Fibroblast of lung (primary cell): ENCODE measurements around the gene MCCC1. TPM values are rescaled to one million over a fixed set of nuclear protein-coding genes. Genes with fewer than 3 reads are reported as not detected.

Experiments
- DNase-seq, 2 donors: peaks; one replicate each; pipeline versions ENCODE4 v3.0.0 to v3.0.0-alpha.2; 2010; ENCODE audit warnings: low read depth in 2 of 2
- H2AFZ ChIP-seq: 2 replicates; pipeline ENCODE4 v1.5.1; 2012; ENCODE audit warnings: low read length, control low read depth, inconsistent platforms
- H3K27ac ChIP-seq: 2 replicates; pipeline ENCODE4 v1.5.1; 2011; ENCODE audit warnings: low read length, control low read depth; ENCODE audit not compliant: insufficient read depth
- H3K27me3 ChIP-seq: 2 replicates; pipeline ENCODE4 v1.5.1; 2011; ENCODE audit warnings: mild to moderate bottlenecking, low read length; ENCODE audit not compliant: control insufficient read depth, insufficient read depth
- H3K36me3 ChIP-seq: 2 replicates; pipeline ENCODE4 v1.5.1; 2011; ENCODE audit warnings: low read length; ENCODE audit not compliant: control insufficient read depth, insufficient read depth
- H3K4me1 ChIP-seq: 2 replicates; pipeline ENCODE4 v1.5.1; 2011; ENCODE audit warnings: low read length; ENCODE audit not compliant: control insufficient read depth, insufficient read depth; ENCODE audit errors: extremely low read depth
- H3K4me2 ChIP-seq: 2 replicates; pipeline ENCODE4 v1.5.1; 2011; ENCODE audit warnings: low read length, control low read depth; ENCODE audit not compliant: insufficient read depth; ENCODE audit errors: extremely low read depth
- H3K4me3 ChIP-seq, 4 experiments: fragments of 200-600 bp in 1 of 4; sonication (generic) in 1 of 4; replicated peaks in 1 of 4; 2 replicates each; pipeline ENCODE4 v1.5.1; 2011 to 2016; ENCODE audit warnings: low read length in 4 of 4, low read depth in 3 of 4, mild to moderate bottlenecking in 3 of 4, control low read depth in 2 of 4, inconsistent platforms in 1 of 4, mixed read lengths in 1 of 4; ENCODE audit not compliant: insufficient read depth in 1 of 4; ENCODE audit errors: control extremely low read depth in 1 of 4
- H3K79me2 ChIP-seq: 2 replicates; pipeline ENCODE4 v1.5.1; 2012; ENCODE audit warnings: mild to moderate bottlenecking, low read length, inconsistent platforms; ENCODE audit not compliant: control insufficient read depth, insufficient read depth
- H3K9ac ChIP-seq: 2 replicates; pipeline ENCODE4 v1.5.1; 2011; ENCODE audit warnings: mild to moderate bottlenecking, low read length, control low read depth; ENCODE audit not compliant: insufficient read depth
- H3K9me3 ChIP-seq: 2 replicates; pipeline ENCODE4 v1.5.1; 2012; ENCODE audit warnings: low read depth, low read length; ENCODE audit not compliant: control insufficient read depth, insufficient read depth
- H4K20me1 ChIP-seq: 2 replicates; pipeline ENCODE4 v1.5.1; 2011; ENCODE audit warnings: low read length; ENCODE audit not compliant: control insufficient read depth, insufficient read depth; ENCODE audit errors: extremely low read depth
- EZH2 ChIP-seq: IDR thresholded peaks from 2 replicates; pipeline ENCODE4 v1.5.1; 2012; ENCODE audit warnings: low read length, control low read depth, mild to moderate bottlenecking; ENCODE audit errors: missing control alignments
- polyA plus RNA-seq, 2 donors: library from polyadenylated mRNA; depleted of rRNA in 1 of 2; stranded (reverse) in 1 of 2; unstranded in 1 of 2; fragments of >200 nt; gene quantifications; 2 replicates each; pipeline ENCODE4 v1.2.1, GENCODE V29; 2011 to 2012; ENCODE audit warnings: missing spikeins in 1 of 2
- total RNA-seq: library from RNA; depleted of rRNA; stranded (reverse); fragments of >200 nt; gene quantifications from 2 replicates; pipeline ENCODE4 v1.2.1, GENCODE V29; 2014
- TF ChIP-seq, protein P1 (sequence below), 2 donors: IDR thresholded peaks in 1 of 2; conservative IDR thresholded peaks in 1 of 2; 1 replicate in 1 of 2; 2 replicates in 1 of 2; pipeline ENCODE4 v1.5.1; 2011 to 2012; ENCODE audit warnings: low read length in 2 of 2, control low read depth in 1 of 2, inconsistent platforms in 1 of 2, low read depth in 1 of 2, mild to moderate bottlenecking in 1 of 2

MCCC1 gene
- total and polyA plus RNA-seq, 2 donors (not counting 1 experiment from before 2014, with no cell fraction given): 16.1 to 29.1 TPM

DNA sequence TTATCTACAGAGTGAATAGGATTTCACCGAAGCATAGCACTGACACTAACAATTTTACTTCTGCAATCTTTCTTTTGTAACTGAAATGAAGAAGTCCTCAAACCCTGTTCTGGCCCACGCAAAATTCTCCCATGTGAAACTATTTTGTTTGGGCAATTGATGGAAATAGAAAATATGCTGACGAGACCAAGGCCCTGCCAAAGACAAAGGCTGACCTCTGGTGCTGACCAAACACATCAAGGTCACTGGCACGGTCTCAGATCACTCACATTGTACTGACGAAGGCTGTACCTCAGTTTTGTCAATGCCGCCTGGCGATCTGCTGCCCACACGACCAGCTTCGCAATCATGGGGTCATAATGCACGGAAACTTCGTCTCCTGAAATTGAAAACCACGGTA lies 60.5 kb downstream of the MCCC1 start:
- Histone ChIP-seq H3K36me3 (peaks cover 1% of the 10 kb centered on the region), H3K9ac (no peak overlapping the region), H3K4me1 (no peaks in the 10 kb centered on the region), H2AFZ (no peak overlapping the region), H4K20me1 (no peaks in the 10 kb centered on the region), H3K27ac (no peak overlapping the region), H3K79me2 (no peaks in the 10 kb centered on the region), H3K27me3 (no peaks in the 10 kb centered on the region), H3K4me2 (no peak overlapping the region), H3K9me3 (no peaks in the 10 kb centered on the region), H3K4me3 (no peak overlapping the region)
- TF ChIP-seq, protein P1, sequence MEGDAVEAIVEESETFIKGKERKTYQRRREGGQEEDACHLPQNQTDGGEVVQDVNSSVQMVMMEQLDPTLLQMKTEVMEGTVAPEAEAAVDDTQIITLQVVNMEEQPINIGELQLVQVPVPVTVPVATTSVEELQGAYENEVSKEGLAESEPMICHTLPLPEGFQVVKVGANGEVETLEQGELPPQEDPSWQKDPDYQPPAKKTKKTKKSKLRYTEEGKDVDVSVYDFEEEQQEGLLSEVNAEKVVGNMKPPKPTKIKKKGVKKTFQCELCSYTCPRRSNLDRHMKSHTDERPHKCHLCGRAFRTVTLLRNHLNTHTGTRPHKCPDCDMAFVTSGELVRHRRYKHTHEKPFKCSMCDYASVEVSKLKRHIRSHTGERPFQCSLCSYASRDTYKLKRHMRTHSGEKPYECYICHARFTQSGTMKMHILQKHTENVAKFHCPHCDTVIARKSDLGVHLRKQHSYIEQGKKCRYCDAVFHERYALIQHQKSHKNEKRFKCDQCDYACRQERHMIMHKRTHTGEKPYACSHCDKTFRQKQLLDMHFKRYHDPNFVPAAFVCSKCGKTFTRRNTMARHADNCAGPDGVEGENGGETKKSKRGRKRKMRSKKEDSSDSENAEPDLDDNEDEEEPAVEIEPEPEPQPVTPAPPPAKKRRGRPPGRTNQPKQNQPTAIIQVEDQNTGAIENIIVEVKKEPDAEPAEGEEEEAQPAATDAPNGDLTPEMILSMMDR (conservative IDR thresholded peaks at IDR 0.05 in 1 of 2, IDR thresholded peaks at IDR 0.05 in 1 of 2; ENCODE audit: low read depth in 1 of 2, low read length in 2 of 2): no peak
- no peak for TF ChIP-seq EZH2
- DNase-seq: no peak

- Histone ChIP-seq H3K4me1 (no peaks in the 10 kb centered on the region), H2AFZ (no peak overlapping the region), H3K4me2 (no peak overlapping the region), H3K36me3 (peaks cover 1% of the 10 kb centered on the region), H3K27ac (no peak overlapping the region), H3K27me3 (no peaks in the 10 kb centered on the region), H3K4me3 (no peak overlapping the region), H4K20me1 (no peaks in the 10 kb centered on the region), H3K79me2 (no peaks in the 10 kb centered on the region), H3K9ac (no peak overlapping the region), H3K9me3 (no peaks in the 10 kb centered on the region)
- TF ChIP-seq, protein P1 (conservative IDR thresholded peaks at IDR 0.05 in 1 of 2, IDR thresholded peaks at IDR 0.05 in 1 of 2; ENCODE audit: low read depth in 1 of 2, low read length in 2 of 2): no peak
- no peak for TF ChIP-seq EZH2
- peak in 1 of 2 donors; percentile 31 for DNase-seq
Measured at GRCh38 chr3:183038221-183038620, 61.1 kb downstream of the MCCC1 start.

DNA sequence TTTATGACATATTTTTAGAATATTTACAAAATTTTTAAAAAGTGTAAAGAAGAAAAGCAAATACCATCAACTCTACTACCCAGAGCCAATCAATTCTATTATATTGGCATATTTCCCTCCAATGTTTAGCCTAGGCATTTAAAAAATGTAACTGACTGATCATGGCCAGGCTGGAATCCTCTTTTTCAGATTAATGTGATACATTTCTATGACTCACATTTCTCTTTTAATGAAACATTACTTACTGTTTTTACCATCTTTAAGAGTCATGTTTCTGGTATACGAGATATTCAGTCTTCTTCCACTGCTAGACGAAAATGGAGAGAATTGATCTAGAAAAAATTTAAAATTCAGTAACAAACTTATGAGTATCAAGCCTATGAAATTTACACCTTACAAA lies 65.5 kb downstream of the MCCC1 start:
- Histone ChIP-seq H3K4me2 (no peak overlapping the region), H3K4me3 (no peak overlapping the region), H3K36me3 (peaks cover 1% of the 10 kb centered on the region), H3K27me3 (no peaks in the 10 kb centered on the region), H4K20me1 (no peaks in the 10 kb centered on the region), H3K9me3 (no peaks in the 10 kb centered on the region), H3K4me1 (no peaks in the 10 kb centered on the region), H3K9ac (no peak overlapping the region), H2AFZ (no peak overlapping the region), H3K27ac (no peak overlapping the region), H3K79me2 (no peaks in the 10 kb centered on the region)
- TF ChIP-seq, protein P1 (conservative IDR thresholded peaks at IDR 0.05 in 1 of 2, IDR thresholded peaks at IDR 0.05 in 1 of 2; ENCODE audit: low read depth in 1 of 2, low read length in 2 of 2): no peak
- no peak for TF ChIP-seq EZH2
- peak; percentile 4 to 77 for DNase-seq
